GM06990 (cell line): ENCODE results near the gene TMEM132A.

ENCODE experiments used
- DNase-seq: peaks from one replicate; pipeline ENCODE4 v3.0.0-alpha.2; 2011; ENCODE audit not compliant: insufficient read length; ENCODE audit errors: extremely low read depth
- H3K27me3 ChIP-seq: replicated peaks from 2 replicates; pipeline ENCODE4 v1.6.0; 2011; ENCODE audit warnings: low read length; ENCODE audit not compliant: control insufficient read depth, insufficient read depth
- H3K36me3 ChIP-seq: 2 replicates; pipeline ENCODE4 v1.5.1; 2011; ENCODE audit warnings: low read length; ENCODE audit not compliant: control insufficient read depth, insufficient read depth
- H3K4me3 ChIP-seq: replicated peaks from 2 replicates; pipeline ENCODE4 v1.5.1; 2011; ENCODE audit warnings: low read depth, mild to moderate bottlenecking, control low read depth, low read length
- CTCF ChIP-seq: IDR thresholded peaks from 2 replicates; pipeline ENCODE4 v1.5.1; 2011; ENCODE audit warnings: low read length, control low read depth, mild to moderate bottlenecking, inconsistent platforms; ENCODE audit not compliant: insufficient read depth, poor library complexity, severe bottlenecking

Gene TMEM132A

GRCh38 chr11:60951904-60952741 is 27.9 kb downstream of the TMEM132A start, which contains the start of gene SLC15A3:
Gene SLC15A3 (minus strand): TSS chr11:60952176. CDS start chr11:60951551, 625 bp downstream.
- DNase-seq = peak; percentile 76
- Histone ChIP-seq H3K4me3 (peak within 1 kb of the TSS; percentile 91), H3K36me3 (no peaks in the 10 kb centered on the region; the same call in 1 of the 2 replicates), H3K27me3 (no peaks in the 10 kb centered on the region)
- no peak for TF ChIP-seq CTCF

GRCh38 chr11:60952742-60953170 is 28.5 kb downstream of the TMEM132A start:
- DNase-seq = no peak
- Histone ChIP-seq H3K4me3 (peak overlapping the region; percentile 91), H3K27me3 (no peaks in the 10 kb centered on the region), H3K36me3 (no peaks in the 10 kb centered on the region; the same call in 1 of the 2 replicates)
- no peak for TF ChIP-seq CTCF

- no peak for TF ChIP-seq CTCF
- no peak for DNase-seq
- H3K36me3 ChIP-seq = no peaks in the 10 kb centered on the region
- no peak overlapping the region for H3K4me3 ChIP-seq
- no peaks in the 10 kb centered on the region for H3K27me3 ChIP-seq
Measured at GRCh38 chr11:60953781-60954180, 29.5 kb downstream of the TMEM132A start.

GRCh38 chr11:60954421-60954820 is 30.2 kb downstream of the TMEM132A start:
- H3K4me3 ChIP-seq = no peak overlapping the region
- H3K27me3 ChIP-seq = no peaks in the 10 kb centered on the region
- peak; percentile 3 for TF ChIP-seq CTCF
- DNase-seq = peak; percentile 36
- H3K36me3 ChIP-seq = no peaks in the 10 kb centered on the region

- TF ChIP-seq CTCF = no peak
- no peaks in the 10 kb centered on the region for H3K27me3 ChIP-seq
- H3K4me3 ChIP-seq = no peak overlapping the region
- no peak for DNase-seq
- H3K36me3 ChIP-seq = no peaks in the 10 kb centered on the region
Measured at GRCh38 chr11:60955571-60955970, 31.3 kb downstream of the TMEM132A start.
